ENCODE results near the gene CSTA.
"Not testable (repeated sequence)": the region's sequence is repeated elsewhere in the genome, so short reads cannot be mapped to it uniquely, and the experiment has no call there.

Gene CSTA

DNA sequence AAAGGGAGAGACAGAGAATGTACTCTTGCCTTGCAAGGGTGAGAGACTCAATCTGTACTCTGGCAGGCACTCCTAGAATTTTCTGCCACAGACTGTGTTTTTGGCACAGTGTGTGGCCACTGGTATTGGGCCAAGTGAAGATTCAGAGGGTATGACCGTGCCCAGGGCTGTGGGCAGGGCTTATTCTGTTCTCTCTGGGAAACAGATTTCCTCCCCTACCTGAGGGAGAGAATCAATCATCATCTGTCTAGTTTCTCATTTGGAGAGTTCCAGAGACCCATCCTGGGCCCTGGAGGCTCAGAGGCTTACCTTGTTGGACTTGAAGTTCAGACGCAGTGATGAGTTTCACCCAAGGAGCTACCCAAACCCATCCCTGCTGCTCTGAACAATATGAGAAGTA is 28.2 kb downstream of the CSTA start:
- Histone ChIP-seq H3K27ac (ENCODE audit: insufficient read depth, low read length, poor library complexity, severe bottlenecking) (no peak overlapping the region), H3K27me3 (replicated peaks; ENCODE audit: control insufficient read depth, insufficient read depth, low read length, poor library complexity, severe bottlenecking) (no peaks in the 10 kb centered on the region), H3K4me1 (ENCODE audit: control insufficient read depth, insufficient read depth, low read length, poor library complexity, severe bottlenecking) (no peaks in the 10 kb centered on the region), H3K36me3 (ENCODE audit: control insufficient read depth, insufficient read depth, low read length) (no peaks in the 10 kb centered on the region), H3K4me3 (ENCODE audit: insufficient read depth, low read depth, low read length, poor library complexity, severe bottlenecking) (no peak overlapping the region), H3K9me3 (ENCODE audit: control insufficient read depth, low read length) (no peaks in the 10 kb centered on the region)
- DNase-seq: no peak

DNA sequence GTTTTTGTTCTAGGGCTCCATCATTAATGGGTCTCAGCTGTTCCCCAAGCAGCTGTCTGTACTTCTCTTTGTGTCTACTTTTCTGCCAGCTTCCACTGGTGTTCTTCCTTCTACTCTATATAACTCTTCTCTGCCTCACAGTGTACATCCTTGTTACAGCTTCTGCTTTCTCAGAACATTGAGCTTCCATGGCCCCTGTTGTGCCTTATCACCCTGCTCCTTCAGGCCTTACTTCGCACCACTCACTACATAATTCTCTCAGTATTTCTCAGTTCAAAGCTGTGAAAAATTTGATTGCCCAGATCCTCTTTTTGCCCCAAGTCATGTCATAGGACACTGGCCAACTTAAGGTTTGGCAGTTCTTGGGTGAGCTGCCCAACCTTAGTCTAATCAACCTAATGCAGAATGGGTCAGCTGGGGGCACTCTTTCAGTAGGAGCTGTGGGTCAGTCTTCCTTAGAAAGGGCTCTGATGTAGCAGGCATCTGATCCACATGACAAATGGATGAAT is 28.9 kb downstream of the CSTA start:
- no peaks in the 10 kb centered on the region for H3K27me3 ChIP-seq (replicated peaks; ENCODE audit: control insufficient read depth, insufficient read depth, low read length, poor library complexity, severe bottlenecking)
- no peaks in the 10 kb centered on the region for H3K4me1 ChIP-seq (ENCODE audit: control insufficient read depth, insufficient read depth, low read length, poor library complexity, severe bottlenecking)
- no peaks in the 10 kb centered on the region for H3K9me3 ChIP-seq (ENCODE audit: control insufficient read depth, low read length)
- peaks cover 4% of the 10 kb centered on the region for H3K36me3 ChIP-seq (ENCODE audit: control insufficient read depth, insufficient read depth, low read length)
- no peak for DNase-seq
- H3K27ac ChIP-seq (ENCODE audit: insufficient read depth, low read length, poor library complexity, severe bottlenecking): no peak overlapping the region
- no peak overlapping the region for H3K4me3 ChIP-seq (ENCODE audit: insufficient read depth, low read depth, low read length, poor library complexity, severe bottlenecking)

DNA sequence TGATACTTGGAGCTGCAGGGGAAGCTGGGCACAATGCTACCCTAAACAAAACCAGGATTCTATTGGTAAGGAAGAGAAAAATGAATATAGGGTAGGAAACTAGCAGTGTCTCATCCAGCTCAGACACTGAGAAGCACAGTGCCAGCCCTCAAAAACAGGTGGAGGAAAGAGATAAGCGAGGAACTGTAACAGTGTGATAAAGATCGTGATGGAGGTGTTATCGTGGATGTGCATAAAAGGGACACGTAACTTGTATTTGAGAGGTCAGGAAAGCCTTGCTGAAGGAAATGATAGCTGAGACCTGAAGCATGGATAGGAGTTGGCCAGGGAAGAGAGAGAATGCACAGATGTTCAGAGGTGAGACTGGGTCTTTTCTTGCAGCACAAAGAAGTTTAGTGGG is 30.6 kb downstream of the CSTA start:
- Histone ChIP-seq H3K36me3 (ENCODE audit: control insufficient read depth, insufficient read depth, low read length) (peaks cover 4% of the 10 kb centered on the region), H3K9me3 (ENCODE audit: control insufficient read depth, low read length) (no peaks in the 10 kb centered on the region), H3K27me3 (replicated peaks; ENCODE audit: control insufficient read depth, insufficient read depth, low read length, poor library complexity, severe bottlenecking) (no peaks in the 10 kb centered on the region), H3K4me3 (ENCODE audit: insufficient read depth, low read depth, low read length, poor library complexity, severe bottlenecking) (no peak overlapping the region), H3K27ac (ENCODE audit: insufficient read depth, low read length, poor library complexity, severe bottlenecking) (no peak overlapping the region), H3K4me1 (ENCODE audit: control insufficient read depth, insufficient read depth, low read length, poor library complexity, severe bottlenecking) (no peaks in the 10 kb centered on the region)
- no peak for DNase-seq

DNA sequence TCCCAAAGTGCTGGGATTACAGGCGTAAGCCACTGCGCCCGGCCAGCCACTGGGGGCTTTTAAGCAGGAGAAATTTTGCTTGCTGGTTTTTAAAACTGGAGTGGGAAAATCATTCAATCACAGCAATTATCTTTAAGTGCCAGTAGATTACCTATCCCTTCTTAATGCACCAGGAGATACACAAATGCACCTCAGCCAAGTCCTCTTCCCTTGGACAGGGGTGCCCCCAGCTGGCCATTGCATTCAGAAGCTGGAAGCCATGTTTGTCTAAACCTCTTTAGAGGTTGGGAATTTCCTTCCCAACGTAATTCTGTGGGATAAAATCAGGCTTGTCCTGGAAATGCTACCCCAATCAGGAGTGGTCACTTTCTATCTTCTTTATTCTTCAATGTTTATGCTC is 31.4 kb downstream of the CSTA start:
- DNase-seq: peak in 1 of 3 donors; percentile 23
- H3K4me3 ChIP-seq (ENCODE audit: insufficient read depth, low read depth, low read length, poor library complexity, severe bottlenecking): no peak overlapping the region

DNA sequence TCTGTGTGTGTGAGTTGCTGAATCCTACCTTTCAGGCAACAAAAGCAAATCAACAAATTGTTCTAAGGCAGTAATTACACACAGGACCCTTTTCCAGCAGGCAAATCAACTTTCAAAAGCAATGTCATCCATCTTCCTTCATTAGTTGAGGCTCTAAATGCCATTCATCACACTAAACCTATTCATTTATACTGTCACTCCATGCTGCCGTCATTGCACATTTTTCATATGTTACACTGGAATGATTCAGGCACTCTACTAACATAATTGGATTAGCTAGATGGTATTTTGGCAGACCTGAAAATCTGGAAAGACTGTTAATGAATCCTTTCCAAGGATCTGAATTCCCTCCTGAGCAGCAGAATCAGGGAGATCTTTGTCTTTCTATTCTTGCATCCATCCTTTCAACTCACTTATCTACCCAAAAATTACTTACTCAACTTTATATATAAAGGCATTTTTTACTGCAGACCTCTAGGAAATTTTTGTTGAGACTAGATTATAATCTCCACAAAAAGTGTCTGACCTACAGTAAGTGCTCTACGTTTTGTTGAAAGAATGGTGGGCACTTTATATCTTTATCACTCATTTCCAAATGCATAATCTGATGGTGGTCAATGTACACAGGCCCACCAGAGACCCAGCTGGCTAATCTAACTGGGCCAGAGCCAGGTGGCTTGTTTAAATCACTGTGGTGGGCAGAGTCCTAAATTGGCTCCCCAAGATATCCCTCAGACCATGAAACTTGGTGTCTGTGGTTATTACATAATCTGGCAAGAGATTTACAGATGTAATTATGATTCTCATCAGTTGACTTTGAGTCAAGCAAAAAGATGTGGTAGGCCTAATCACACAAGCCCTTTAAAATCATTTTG is 33.0 kb downstream of the CSTA start:
- DNase-seq: no peak
- H3K27ac ChIP-seq (ENCODE audit: insufficient read depth, low read length, poor library complexity, severe bottlenecking): no peak overlapping the region
- H3K4me3 ChIP-seq (ENCODE audit: insufficient read depth, low read depth, low read length, poor library complexity, severe bottlenecking): no peak overlapping the region
- H3K9me3 ChIP-seq (ENCODE audit: control insufficient read depth, low read length): no peaks in the 10 kb centered on the region
- no peaks in the 10 kb centered on the region for H3K27me3 ChIP-seq (replicated peaks; ENCODE audit: control insufficient read depth, insufficient read depth, low read length, poor library complexity, severe bottlenecking)
- peaks cover 16% of the 10 kb centered on the region for H3K36me3 ChIP-seq (ENCODE audit: control insufficient read depth, insufficient read depth, low read length)
- H3K4me1 ChIP-seq (ENCODE audit: control insufficient read depth, insufficient read depth, low read length, poor library complexity, severe bottlenecking): no peaks in the 10 kb centered on the region

More for the DNA sequence above, 31.4 kb downstream of the CSTA start:
- H3K27me3 ChIP-seq (replicated peaks; ENCODE audit: control insufficient read depth, insufficient read depth, low read length, poor library complexity, severe bottlenecking): no peaks in the 10 kb centered on the region
- no peak overlapping the region for H3K27ac ChIP-seq (ENCODE audit: insufficient read depth, low read length, poor library complexity, severe bottlenecking)
- H3K4me1 ChIP-seq (ENCODE audit: control insufficient read depth, insufficient read depth, low read length, poor library complexity, severe bottlenecking): no peaks in the 10 kb centered on the region
- no peaks in the 10 kb centered on the region for H3K9me3 ChIP-seq (ENCODE audit: control insufficient read depth, low read length)
- peaks cover 4% of the 10 kb centered on the region for H3K36me3 ChIP-seq (ENCODE audit: control insufficient read depth, insufficient read depth, low read length)

DNA sequence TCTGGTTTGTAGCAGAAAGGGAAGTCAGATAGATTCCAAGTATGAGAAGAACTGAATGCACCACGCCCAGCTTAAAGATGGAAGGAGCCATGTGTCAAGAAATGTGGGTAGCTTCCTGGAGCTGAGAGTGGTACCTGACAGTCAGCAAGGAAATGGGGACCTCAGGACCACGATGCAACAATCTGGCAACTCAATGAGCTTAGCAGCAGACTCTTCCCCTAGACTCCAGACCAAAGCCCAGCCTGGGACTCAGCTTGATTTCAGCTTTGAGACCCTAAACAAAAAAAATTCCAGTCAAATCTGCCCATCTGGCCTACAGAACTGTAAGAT is 33.6 kb downstream of the CSTA start:
- no peak for DNase-seq
- peaks cover 18% of the 10 kb centered on the region for H3K36me3 ChIP-seq (ENCODE audit: control insufficient read depth, insufficient read depth, low read length)

DNA sequence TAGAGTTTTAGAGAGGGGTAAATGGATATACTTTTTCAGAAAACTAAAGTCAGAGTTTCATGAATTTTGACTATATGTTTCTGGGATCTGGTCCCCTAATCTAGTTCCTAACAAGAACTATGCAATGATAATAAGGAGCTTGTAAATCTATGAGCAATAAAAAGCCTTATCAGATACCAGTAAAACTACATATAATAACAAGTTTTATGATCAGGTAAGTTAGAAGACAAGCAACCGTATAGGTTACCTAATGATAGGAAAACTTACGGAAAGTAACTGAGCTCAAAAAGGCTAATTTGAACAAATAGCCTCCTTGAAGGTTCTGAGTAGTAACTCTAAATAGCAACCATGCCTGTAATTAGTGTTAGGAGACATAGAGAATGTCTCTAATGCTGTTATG is 37.0 kb downstream of the CSTA start:
- no peak for DNase-seq
- no peak overlapping the region for H3K27ac ChIP-seq (ENCODE audit: insufficient read depth, low read length, poor library complexity, severe bottlenecking)
- no peak overlapping the region for H3K4me3 ChIP-seq (ENCODE audit: insufficient read depth, low read depth, low read length, poor library complexity, severe bottlenecking)
- H3K4me1 ChIP-seq (ENCODE audit: control insufficient read depth, insufficient read depth, low read length, poor library complexity, severe bottlenecking): no peaks in the 10 kb centered on the region
- no peaks in the 10 kb centered on the region for H3K27me3 ChIP-seq (replicated peaks; ENCODE audit: control insufficient read depth, insufficient read depth, low read length, poor library complexity, severe bottlenecking)
- no peaks in the 10 kb centered on the region for H3K9me3 ChIP-seq (ENCODE audit: control insufficient read depth, low read length)
- H3K36me3 ChIP-seq (ENCODE audit: control insufficient read depth, insufficient read depth, low read length): peaks cover 28% of the 10 kb centered on the region

More for the DNA sequence above, 33.6 kb downstream of the CSTA start:
- Histone ChIP-seq H3K9me3 (ENCODE audit: control insufficient read depth, low read length) (no peaks in the 10 kb centered on the region), H3K4me3 (ENCODE audit: insufficient read depth, low read depth, low read length, poor library complexity, severe bottlenecking) (no peak overlapping the region), H3K4me1 (ENCODE audit: control insufficient read depth, insufficient read depth, low read length, poor library complexity, severe bottlenecking) (no peaks in the 10 kb centered on the region), H3K27ac (ENCODE audit: insufficient read depth, low read length, poor library complexity, severe bottlenecking) (no peak overlapping the region), H3K27me3 (replicated peaks; ENCODE audit: control insufficient read depth, insufficient read depth, low read length, poor library complexity, severe bottlenecking) (no peaks in the 10 kb centered on the region)

DNA sequence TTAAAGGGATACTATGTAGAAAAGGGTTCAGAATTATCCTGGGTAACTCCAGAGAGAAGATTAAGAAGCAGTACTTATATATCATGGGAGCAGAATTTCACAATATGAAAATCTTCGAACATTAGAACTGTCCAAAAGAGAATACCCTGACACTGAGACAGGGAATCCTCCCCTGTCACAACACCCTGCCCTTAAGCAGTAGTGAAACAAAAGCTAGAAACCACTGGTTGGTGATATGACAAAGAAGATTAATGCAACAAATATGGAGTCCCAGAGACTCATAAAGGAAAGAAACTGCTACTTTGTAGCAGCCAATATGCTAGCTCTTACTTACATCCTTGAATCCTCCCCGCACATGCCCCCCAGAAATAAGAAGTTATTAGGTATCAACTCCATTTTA is 39.4 kb downstream of the CSTA start:
- no peak overlapping the region for H3K4me3 ChIP-seq (ENCODE audit: insufficient read depth, low read depth, low read length, poor library complexity, severe bottlenecking)
- no peak for DNase-seq
- no peaks in the 10 kb centered on the region for H3K4me1 ChIP-seq (ENCODE audit: control insufficient read depth, insufficient read depth, low read length, poor library complexity, severe bottlenecking)
- H3K27me3 ChIP-seq (replicated peaks; ENCODE audit: control insufficient read depth, insufficient read depth, low read length, poor library complexity, severe bottlenecking): no peaks in the 10 kb centered on the region
- no peaks in the 10 kb centered on the region for H3K9me3 ChIP-seq (ENCODE audit: control insufficient read depth, low read length)
- peaks cover 32% of the 10 kb centered on the region for H3K36me3 ChIP-seq (ENCODE audit: control insufficient read depth, insufficient read depth, low read length)
- no peak overlapping the region for H3K27ac ChIP-seq (ENCODE audit: insufficient read depth, low read length, poor library complexity, severe bottlenecking)

DNA sequence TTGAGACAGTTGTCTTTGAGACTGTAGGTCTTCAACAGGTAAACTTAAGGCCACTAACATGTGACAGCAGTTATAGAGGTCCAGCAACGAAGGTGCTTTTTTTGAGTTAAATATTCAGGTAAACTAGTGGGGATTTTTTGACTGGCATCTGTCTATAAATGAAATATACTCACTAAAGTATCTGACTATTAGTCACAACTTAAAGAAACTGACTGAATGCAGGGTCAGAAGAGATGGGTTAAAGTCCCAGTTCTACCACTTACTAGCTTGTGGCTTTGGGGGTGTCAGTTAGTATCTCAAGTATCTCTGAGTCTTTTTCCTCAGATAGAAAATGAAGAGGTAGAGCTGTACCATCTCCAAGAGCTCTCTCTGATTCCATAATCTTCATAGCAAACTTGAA is 40.0 kb downstream of the CSTA start:
- Histone ChIP-seq H3K36me3 (ENCODE audit: control insufficient read depth, insufficient read depth, low read length) (peaks cover 37% of the 10 kb centered on the region), H3K27ac (ENCODE audit: insufficient read depth, low read length, poor library complexity, severe bottlenecking) (no peak overlapping the region), H3K4me3 (ENCODE audit: insufficient read depth, low read depth, low read length, poor library complexity, severe bottlenecking) (no peak overlapping the region), H3K27me3 (replicated peaks; ENCODE audit: control insufficient read depth, insufficient read depth, low read length, poor library complexity, severe bottlenecking) (no peaks in the 10 kb centered on the region), H3K4me1 (ENCODE audit: control insufficient read depth, insufficient read depth, low read length, poor library complexity, severe bottlenecking) (no peaks in the 10 kb centered on the region), H3K9me3 (ENCODE audit: control insufficient read depth, low read length) (no peaks in the 10 kb centered on the region)
- DNase-seq: no peak

DNA sequence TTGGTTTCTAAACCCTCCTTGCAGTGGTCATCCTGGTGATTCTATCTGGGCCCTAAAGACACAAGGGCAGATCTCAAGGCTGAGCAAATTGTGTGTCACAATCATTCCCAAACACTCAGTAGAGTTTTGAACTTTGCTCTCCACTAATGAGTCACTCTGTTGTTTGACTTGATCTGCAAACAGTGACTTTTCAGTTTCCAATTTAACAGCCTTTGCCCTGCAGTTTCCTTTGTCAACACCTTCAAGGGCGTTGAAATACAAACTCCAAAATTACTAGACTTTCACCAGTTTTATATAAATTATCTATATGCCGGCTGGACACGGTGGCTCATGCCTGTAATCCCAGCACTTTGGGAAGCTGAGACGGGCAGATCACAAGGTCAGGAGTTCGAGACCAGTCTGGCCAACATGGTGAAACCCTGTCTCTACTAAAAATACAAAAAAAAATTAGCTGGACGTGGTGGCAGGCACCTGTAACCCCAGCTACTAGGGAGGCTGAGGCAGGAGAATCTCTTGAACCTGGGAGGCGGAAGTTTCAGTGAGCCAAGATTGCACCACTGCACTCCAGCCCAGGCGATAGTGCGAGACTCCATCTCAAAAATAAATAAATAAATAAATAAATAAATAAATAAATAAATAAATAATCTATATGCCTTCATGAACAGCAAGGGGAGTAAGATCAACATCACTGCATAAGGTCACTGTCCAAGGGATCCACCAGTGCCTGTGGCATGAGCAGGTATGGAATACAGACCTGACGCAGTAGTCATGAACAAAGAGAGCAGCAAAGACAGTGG is 40.7 kb downstream of the CSTA start:
- not testable (repeated sequence) for DNase-seq; H3K4me1 ChIP-seq (ENCODE audit: control insufficient read depth, insufficient read depth, low read length, poor library complexity, severe bottlenecking); H3K9me3 ChIP-seq (ENCODE audit: control insufficient read depth, low read length); H3K4me3 ChIP-seq (ENCODE audit: insufficient read depth, low read depth, low read length, poor library complexity, severe bottlenecking); H3K27me3 ChIP-seq (replicated peaks; ENCODE audit: control insufficient read depth, insufficient read depth, low read length, poor library complexity, severe bottlenecking); H3K27ac ChIP-seq (ENCODE audit: insufficient read depth, low read length, poor library complexity, severe bottlenecking)
- peaks cover 43% of the 10 kb centered on the region for H3K36me3 ChIP-seq (ENCODE audit: control insufficient read depth, insufficient read depth, low read length)
